T-helper 17 cell (primary cell): ENCODE results near the gene SLC35C1. TPM values are rescaled to one million over a fixed set of nuclear protein-coding genes. Genes with fewer than 3 reads are reported as not detected.

Experiments
- total RNA-seq, 4 donors: library from RNA in 2 of 4; stranded (reverse) in 2 of 4; gene quantifications; one replicate each; pipeline ENCODE4 v1.2.3 and lab custom pipeline; 2022 to 2026

SLC35C1 gene
- total RNA-seq, 2 donors from 2014 or later: 7.9 to 12.6 TPM

Other genes with a start within 250 kb of the SLC35C1 start
- not detected for gene CHST1, start 139.5 kb upstream of the SLC35C1 start, total RNA-seq
- 100 to 1,000 TPM; 200 to 224 TPM for gene CRY2, start 42.3 kb downstream of the SLC35C1 start, total RNA-seq
- 10 to 100 TPM in 1 of 2 donors, 1 to 10 TPM in 1; 7.6 to 10.2 TPM for gene MAPK8IP1, start 80.5 kb downstream of the SLC35C1 start, total RNA-seq
- 1 to 10 TPM; 3.1 to 3.2 TPM for gene FREY1, start 102.1 kb downstream of the SLC35C1 start, total RNA-seq
- 10 to 100 TPM; 59.1 to 64.2 TPM for gene PEX16, start 112.7 kb downstream of the SLC35C1 start, total RNA-seq
- 1 to 10 TPM; 3.9 to 7.9 TPM for gene LARGE2, start 117.5 kb downstream of the SLC35C1 start, total RNA-seq